M059J (cell line): ENCODE measurements around the gene POLR2L. TPM values are rescaled to one million over a fixed set of nuclear protein-coding genes. Genes with fewer than 3 reads are reported as not detected.

Experiments
- DNase-seq: peaks from one replicate; pipeline ENCODE4 v3.0.0-alpha.2; 2012; ENCODE audit warnings: low read depth
- total RNA-seq: library from RNA; depleted of rRNA; stranded (reverse); fragments of >200 nt; shearing (Covaris generic); gene quantifications from 2 replicates; pipeline ENCODE4 v1.2.3, GENCODE V29; 2014; rRNA removed

The POLR2L gene
- 147 and 201 TPM in 2 replicates for total RNA-seq

DNA sequence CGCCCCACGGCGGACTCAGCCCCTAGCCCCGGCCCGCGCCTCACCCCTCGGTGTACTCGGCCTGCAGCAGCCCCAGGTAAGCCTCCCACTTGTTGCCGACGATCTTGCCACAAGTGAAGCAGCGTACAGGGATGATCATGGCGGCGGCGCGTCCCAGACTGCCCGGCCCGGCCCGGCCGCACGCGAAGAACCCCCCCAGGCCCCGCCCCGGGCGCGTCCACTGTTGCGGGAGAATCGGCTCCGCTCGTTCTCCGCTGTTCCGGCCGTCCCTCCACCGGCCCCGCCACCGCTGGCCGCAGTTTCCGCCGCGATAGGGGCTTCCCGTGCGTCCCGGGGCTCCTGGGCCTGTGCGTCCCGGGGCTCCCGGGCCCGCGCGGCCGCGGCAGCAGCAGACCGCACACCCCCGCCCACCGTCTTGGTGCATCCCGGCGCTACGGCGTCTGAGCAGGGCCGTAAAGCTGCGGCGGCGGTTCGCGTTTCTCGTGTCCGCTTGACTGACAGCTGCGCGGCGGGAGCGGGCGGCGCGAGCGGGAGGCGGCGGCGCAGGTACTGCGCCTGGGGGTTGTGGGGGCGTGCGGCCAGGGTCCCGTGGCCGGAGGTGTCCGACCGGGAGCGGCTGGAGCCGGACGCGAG is at the start of gene POLR2L, which contains the start of gene TSPAN4:
Gene POLR2L (minus strand): TSS at position 160 of the 633 bp plus-strand sequence. CDS start 21 bp downstream, at position 139.
Gene TSPAN4 (plus strand): TSS at position 483 of the 633 bp plus-strand sequence. CDS start 7,453 bp downstream, outside the sequence.
- DNase-seq: peak; percentile 84

DNA sequence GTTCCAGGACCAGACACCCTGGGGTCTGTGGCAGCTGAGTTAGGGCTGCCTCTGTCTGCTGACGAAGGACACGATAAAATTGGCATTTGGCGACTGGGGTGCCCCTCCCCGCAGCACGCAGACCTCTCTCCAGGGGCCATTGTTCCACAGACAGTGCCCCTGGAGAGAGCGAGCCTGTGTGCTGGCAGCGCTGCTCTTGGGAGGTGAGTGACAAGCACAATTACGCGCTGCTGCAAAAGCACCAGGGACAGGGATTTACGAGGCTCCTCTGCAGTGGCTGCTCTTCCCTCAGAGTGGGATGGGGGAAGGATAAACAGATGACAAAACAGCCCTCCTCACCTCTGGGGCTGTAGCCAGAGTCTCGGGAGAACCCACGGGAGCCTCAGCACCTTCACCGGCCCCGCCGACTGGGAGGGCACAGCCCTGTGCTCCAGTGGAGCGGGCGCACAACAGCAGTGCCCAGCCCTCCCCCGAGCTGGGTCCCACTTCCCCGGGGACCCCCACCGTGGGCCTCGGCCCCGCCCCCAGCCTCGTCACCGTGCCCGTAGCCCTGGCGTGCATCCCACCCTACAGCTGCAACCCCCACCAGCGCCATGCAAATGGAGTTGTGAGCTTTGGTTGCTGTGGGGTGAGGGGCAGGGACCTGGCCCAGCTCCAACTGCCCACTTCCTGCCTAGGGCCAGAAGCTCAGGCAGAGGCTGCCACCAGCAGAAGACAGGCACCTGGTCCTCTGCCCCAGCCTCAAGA is 48.6 kb upstream of the POLR2L start:
- DNase-seq: no peak

DNA sequence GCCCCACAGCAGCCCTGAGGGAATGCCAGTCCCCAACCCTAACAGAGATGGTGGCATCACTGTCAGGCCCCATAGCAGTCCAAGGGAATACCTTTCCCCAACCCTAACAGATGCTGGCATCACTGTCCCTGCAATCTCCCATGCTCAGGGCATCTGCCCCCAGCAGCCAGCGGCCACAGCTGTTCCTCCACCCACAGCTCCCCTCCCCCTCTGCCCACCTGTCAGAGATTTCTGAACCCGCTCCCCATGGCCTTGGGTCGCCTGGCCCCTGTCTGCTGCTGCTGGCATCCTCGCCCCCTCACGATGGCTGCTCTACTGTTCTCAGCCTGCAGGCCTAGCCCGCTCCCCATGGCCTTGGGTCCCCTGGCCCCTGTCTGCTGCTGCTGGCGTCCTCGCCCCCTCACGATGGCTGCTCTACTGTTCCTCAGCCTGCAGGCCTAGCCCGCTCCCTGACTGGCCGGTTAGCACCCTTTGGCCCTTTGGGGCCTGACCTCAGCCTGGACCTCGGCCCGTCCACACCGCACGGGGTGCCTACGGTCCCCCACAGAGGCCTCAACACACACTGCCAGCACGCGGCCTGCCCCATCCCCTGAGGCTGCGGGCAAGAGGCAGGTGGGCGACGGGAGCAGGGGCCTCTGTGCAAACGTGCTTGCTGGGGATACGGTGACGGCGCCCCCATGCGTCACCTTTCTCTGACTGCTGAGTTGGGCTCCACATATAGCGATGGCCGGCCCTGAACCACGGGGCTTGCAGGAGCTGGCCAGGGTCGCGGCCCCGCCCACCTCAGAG is 47.6 kb upstream of the POLR2L start:
- DNase-seq: no peak

DNA sequence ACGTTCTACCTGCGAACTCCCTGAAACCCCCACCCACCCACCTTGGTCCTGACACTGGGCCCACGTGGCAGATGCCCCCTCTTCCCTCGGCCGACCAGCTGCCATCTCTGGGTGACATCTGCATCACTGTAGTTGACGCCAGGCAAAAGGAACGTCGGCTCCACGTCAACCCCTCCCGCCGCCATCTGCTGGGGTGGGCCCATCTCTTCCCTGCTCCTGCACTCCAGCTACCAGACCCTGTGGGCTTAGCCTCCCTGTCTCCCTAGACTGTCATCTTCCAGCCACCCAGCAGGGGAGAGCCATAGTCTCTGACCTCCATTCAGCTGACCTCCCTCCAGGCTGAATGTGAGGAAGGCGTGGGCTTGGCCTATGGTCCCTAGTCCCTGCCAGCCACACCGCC is 46.9 kb upstream of the POLR2L start:
- no peak for DNase-seq

DNA sequence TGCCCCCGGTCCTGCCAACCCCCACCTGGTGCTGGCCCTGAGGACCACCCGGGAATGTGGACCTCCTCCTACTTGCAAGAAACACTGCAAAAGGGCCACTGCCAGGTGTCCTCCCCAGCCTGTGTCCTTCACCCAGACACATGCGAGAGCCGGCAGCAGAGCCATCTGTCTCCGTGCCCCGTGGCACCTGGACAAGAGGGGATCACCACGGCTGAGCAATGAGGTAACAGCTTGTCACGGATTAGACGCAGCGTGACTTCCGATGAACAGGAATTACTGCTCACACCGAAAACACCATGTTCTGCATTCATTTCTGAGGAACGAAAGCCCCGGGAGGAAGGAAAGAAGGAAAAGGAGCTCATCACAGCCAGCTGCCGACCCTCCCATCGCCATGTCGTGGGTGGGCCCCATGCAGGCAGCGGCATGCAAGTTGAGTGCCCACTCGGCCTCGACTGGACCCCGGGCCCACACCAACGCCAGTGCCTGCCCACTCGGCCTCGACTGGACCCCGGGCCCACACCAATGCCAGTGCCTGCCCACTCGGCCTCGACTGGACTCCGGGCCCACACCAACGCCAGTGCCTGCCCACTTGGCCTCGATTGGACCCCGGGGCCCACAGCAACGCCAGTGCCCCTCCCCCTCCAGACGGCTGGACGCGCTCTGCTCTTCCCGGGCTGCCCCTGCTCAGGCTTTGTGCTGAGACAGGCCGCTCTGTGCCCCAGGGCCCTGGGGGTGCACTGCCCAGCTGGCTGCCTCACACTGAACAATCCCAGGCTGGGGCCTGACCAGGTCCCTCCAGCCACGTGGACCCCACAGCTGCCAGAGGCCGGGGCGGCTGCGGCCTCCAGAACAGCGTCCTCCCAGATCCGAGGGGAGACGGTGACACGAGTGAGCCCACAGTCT is 46.2 kb upstream of the POLR2L start:
- no peak for DNase-seq

DNA sequence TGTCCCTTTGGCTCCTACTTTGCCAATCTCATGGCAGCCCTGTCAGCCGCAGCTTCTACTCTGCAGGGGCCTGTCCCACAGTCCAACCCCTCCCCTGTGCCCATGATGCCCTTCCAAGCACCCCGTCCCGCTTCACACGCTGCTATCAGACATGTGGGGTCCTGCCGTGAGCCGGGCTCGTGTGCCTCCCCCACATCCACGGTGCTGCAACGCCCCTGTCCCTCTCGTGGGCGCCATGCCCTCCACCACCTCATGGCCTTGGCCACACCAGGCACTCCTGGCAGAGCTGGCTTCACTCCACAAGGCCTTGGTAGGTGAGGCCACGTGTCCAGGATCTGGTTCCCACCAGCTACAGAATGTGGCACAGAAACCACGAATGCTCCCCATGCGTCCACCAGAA is 45.3 kb upstream of the POLR2L start:
- DNase-seq: no peak

DNA sequence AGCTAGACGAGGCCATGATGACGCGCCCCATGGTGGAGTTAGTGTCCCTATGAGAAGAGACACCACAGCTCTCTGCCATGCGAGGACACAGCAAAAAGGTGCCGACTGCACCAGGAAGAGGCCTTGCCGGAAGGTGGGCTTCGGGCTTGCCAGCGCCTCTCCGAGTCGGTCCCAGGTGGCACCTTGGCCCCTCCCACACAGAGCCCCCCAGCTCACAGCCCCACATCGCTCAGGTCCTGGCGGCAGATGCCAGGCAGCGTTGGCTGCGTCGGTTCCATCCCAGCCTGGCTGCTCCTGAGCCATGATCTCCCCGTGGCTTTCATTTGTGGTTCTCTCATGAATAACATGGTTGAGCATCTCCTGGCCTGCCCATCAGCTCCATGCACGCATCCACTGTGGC is 44.2 kb upstream of the POLR2L start:
- DNase-seq: no peak

DNA sequence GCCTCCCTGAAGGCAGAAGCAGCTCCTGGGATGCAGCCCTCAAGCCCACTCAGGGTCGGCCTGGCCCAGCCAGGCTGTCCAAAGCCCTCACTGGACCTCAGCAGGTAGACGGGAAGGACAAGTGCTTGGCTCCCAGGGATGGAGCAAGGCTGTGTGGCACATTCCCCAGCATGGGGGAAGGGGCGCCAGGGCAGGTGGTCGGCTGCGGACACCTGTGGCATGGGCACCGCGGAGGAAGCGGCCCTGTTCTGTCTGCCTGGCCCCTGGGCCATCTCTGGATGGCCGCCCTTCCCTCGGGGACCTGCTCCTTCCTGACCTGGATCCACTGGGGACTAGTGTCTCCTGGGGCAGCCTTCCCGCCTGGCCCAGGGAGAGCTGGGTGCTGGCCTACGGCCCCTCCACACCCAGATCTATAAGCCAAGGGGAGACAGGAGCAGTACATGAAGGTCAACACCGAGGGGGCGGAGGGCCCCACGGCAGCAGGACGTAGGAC is 42.3 kb upstream of the POLR2L start:
- DNase-seq: no peak

DNA sequence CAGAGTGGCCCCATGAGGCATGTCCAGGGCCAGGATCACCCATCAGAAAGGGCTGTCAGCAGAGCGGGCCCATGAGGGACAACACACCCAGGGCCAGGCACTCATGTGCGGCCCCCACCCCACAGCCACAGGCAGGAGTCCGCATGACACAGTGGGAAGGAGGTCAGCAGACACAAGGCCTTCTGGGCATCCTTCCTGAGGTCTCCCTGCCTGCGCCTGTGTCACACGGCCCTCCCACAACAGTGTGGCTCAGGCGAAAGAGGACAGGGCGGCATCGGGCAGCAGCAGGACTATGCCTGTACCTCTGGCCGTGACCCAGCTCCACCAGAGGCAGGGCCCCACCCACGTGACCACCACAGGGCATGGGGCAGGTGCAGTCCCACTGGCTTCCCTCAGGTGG is 41.2 kb upstream of the POLR2L start:
- no peak for DNase-seq

DNA sequence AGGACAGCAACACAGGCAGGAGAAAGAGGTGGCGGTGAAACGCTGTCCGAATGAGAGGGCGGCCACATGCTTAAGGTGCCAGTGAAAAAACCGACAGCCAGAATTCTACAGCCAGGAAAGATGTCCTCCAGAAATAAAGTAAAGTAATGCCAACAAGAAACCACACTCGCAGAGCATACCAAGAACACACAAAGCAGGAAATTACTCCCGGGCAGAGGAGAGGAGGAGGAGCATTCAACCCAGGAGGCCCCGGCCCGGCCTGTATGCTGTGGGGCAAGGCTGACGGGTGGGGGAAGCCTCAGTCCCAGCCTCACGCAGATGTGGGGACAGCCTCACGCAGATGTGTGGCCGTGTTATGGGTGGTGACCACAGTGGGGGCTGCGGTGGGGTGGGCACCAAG is 40.3 kb upstream of the POLR2L start:
- DNase-seq: no peak

DNA sequence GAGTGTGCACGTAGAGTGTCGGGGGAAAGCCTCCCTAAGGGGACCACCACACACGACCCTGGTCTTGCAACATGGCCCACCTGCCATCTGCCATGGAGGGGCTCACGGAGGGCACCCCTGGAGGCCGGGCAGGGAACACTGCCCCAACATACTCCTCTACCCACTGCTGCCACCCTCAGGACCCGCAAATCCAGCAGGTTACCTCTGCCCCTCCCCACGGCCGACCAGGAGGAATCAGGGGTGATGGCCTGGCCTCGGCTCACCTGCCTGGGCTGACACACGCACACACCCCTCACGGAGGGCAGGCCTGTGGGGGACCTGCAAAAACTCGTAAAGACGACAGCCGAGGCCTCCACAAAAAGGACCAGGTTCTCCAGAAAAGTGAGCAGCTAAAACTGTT is 38.1 kb upstream of the POLR2L start:
- DNase-seq: no peak

DNA sequence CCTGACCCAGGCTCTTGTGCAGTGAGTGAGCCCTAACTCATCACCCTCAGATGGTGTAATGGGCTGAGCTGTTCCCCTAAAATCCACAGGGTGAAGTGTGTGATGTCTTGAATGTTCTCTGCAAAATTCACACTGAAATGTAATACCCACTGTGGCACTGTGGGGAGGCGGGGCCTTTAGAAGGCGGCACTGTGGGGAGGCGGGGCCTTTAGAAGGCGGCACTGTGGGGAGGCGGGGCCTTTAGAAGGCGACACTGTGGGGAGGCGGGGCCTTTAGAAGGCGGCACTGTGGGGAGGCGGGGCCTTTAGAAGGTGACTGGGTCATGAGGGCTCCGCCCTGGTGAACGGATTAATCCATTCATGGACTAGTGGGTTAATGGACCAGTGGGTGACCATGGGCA is 35.2 kb upstream of the POLR2L start:
- no peak for DNase-seq

DNA sequence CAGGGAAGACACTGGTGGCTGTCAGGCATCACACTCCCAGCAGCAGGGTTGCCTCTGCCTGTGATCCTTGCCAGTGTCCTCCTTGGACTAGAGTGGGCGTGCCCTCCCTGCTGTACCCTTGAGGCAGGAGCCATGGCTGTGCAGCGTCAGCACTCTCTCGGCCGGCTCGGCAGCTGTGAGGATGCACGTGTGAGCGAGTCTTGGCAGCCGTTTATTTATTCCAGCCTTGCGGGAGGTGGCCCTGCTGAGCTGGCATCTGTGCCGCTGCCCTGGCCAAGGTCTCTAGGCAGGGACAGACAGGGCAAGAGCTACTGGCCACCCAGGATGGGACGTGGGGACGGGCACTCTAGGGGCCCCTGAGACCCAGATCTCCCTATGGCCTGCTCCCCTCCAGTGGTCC is 34.2 kb upstream of the POLR2L start:
- no peak for DNase-seq

DNA sequence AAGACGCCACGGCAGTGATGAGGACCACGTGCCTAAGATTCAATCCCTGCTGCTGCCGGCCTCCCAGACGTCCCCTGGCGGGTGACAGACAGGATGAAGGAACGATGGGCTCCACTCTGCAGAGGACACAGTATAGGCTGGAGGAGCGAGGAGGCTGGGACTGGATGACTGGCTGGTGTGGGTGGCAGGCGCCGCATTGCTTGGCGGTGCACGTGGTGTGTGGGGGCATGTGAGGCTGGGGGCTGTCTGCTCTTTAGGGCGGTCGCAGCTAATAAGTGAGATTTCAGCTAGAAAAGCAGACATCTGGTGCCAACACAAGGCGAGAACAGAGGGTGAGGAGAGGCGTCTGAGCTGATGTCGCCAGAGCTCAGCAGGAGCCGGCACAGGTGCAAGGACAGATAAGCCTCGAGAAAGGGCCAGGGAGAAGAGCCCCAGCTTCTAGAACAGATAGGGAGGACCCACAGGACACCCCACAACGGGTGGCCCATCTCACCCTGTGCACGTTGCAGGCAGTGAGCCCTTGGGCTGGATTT is 33.5 kb upstream of the POLR2L start:
- DNase-seq: no peak

DNA sequence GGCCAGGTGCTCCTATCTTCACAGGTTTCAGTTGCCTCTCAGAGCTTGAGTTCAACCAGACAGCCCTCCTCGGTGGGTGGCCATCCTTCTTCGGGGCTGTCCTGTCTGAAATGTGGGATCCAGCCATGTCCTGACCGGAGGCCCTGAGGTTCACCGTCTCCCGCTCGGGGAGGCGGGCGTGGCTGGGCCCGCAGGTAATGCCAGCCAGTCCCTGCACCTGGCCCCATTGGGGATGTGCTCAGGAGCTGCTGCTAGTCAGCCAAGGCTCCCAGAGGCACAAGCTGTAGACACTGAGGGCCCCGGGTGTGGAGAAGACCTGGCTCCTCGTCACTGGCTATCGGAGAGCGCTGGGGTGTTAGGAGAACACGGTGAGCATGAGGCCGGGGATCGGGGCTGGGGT is 32.9 kb upstream of the POLR2L start:
- no peak for DNase-seq

DNA sequence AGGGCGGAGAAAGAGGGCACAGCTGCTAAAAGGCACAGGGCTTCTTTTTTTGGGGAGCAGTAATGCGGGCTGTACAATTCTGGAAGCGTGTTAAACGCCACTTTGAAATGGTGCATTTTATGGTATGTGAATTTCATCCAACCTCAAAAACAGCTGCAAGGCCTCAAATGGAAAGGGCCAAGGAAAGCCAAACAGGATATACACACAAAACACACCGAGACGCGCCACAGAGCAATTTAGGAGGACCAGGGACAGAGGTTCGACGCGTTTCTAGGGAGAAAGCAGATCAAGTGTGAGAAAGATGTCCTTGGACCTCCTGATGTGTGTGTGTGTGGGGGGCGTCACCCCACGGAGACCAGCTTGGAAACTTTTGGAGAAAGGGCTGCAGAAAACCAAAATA is 31.4 kb upstream of the POLR2L start:
- no peak for DNase-seq

DNA sequence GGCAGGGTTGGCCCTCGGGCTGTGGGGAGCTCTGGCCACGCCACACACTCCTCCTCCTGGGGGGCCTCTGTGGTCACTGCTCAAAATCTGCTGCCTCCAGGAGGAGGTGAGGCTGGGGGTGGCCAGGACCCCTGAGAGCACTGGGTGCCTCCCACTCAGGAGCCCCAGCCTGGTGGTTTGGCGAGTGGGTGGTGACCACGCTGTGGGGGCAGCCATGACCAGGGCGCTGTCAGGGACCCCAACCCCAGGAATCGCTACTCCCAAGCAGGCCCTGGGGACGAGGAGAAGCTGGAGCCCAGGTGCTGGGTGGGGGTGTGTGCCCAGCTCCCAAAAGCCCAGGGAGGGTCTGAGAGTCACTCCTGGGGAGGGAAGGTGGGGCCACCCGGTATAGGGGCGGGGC is 30.5 kb upstream of the POLR2L start:
- no peak for DNase-seq

DNA sequence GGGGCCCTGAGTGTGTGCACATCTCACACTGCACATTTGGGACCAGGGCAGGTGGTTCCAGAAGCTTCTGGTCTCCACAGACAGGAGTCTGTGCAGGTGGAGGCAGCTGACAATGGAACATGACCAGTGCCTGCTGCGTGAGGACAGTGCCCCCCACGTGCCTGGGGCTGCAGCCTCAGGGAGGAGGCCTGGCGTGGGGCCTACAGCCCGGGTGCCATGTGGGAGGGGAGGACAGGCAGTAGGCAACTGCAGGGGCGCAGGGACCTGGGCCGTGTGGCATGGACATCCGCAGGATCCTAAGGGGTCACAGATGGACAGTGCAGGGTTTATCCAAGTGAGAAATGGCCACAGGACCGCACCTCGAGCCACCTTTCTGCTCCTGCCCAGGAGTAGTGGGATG is 29.1 kb upstream of the POLR2L start:
- no peak for DNase-seq

DNA sequence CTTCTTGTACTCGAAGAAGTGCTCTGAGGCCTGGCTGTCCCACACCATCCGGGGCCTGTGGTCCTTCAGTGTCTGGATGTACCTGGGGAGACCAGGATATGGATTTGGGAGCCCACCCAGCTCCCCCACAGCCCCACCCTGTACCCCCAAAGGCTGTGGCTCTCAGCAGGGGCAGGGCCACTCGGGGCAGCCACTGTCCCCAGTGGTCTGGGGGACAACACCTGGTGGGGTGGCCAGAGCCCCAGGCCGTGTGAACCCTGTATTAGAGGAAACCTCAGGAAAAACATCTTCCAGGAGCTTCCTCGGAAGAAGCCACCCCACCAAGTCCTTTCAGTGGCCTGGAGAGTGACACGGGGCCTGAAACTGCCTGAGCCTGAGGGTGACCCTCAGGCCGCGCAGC is 28.1 kb upstream of the POLR2L start:
- DNase-seq: no peak

DNA sequence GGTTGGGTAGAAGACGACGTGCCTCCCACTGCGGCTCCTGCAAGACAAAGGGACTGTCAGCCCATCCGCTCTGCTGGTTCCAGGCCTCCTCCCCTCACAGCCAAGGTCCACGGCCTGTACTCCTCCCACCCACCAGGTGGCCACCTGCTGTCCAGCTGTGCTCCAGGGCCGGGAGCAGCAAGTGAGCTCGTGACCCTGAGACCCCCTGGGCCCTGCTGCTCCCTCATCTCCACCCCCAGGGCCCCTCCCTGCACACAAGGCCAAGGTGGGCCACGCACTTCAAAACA is 27.7 kb upstream of the POLR2L start:
- DNase-seq: no peak

DNA sequence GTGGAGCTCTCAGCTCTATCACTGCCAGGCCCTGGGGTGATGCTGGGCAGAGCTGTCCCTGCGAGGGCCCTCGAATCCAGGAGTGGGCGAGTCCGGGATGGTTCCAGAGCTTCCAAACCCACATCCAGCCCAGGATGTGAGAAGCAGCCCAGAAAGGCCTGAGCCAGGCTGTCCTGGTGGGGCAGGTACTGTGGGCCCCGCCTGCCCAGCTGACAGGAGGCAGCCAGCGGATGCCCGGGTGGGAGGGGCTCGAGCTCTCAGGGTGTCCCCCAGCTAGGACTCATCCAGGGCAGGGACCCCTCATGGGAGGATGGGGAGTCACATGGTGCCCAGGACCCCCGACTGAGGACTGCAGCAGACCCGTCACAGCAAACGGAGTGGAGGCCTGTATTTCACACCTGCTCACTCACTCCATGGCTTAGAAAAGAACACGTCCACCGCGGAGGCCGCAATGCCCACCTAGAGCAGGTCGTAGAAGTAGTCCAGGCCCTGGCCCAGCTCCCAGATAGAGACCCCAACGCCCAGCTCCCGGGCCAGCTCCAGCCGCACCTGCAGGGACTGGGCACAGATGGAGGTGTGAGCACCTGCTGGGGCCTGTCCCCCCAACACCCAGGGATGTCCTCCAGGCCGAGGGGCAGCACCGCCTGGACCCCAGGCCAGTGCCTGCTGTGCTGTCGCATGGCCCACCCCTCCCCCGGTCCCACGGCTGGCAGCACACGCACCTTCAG is 27.2 kb upstream of the POLR2L start:
- no peak for DNase-seq
